H9 (cell line): ENCODE results near the gene MED10. TPM values are rescaled to one million over a fixed set of nuclear protein-coding genes. Genes with fewer than 3 reads are reported as not detected.
A peak's percentile ranks its signal among the peaks of the same experiment; 100 is the strongest.

Experiments
- DNase-seq: peaks from one replicate; pipeline ENCODE4 v3.0.0-alpha.2; 2017
- H2AFZ ChIP-seq: one replicate; pipeline ENCODE4 v1.6.1; 2013; ENCODE audit warnings: mild to moderate bottlenecking, low read length, control low read depth, moderate library complexity
- H2AK5ac ChIP-seq: 2 replicates; pipeline ENCODE4 v1.6.1; 2013; ENCODE audit warnings: low read length, control low read depth, mixed read lengths; ENCODE audit not compliant: insufficient read length
- H2BK120ac ChIP-seq: one replicate; pipeline ENCODE4 v1.6.1; 2013; ENCODE audit warnings: low read depth, mild to moderate bottlenecking, low read length, control low read depth, inconsistent platforms; ENCODE audit not compliant: poor library complexity, severe bottlenecking
- H2BK12ac ChIP-seq: 2 replicates; pipeline ENCODE4 v1.6.1; 2013; ENCODE audit warnings: low read length, control low read depth, mixed read lengths, low read depth; ENCODE audit not compliant: insufficient read length
- H2BK15ac ChIP-seq: 2 replicates; pipeline ENCODE4 v1.6.1; 2013; ENCODE audit warnings: low read depth, low read length, control low read depth
- H2BK20ac ChIP-seq: one replicate; pipeline ENCODE4 v1.6.1; 2013; ENCODE audit warnings: low read depth, mild to moderate bottlenecking, low read length, control low read depth, inconsistent platforms; ENCODE audit not compliant: poor library complexity, severe bottlenecking
- H2BK5ac ChIP-seq: 2 replicates; pipeline ENCODE4 v1.6.1; 2013; ENCODE audit warnings: low read length, control low read depth, mixed read lengths; ENCODE audit not compliant: insufficient read length
- H3K14ac ChIP-seq: 2 replicates; pipeline ENCODE4 v1.6.1; 2013; ENCODE audit warnings: low read length, control low read depth; ENCODE audit not compliant: insufficient read depth
- H3K18ac ChIP-seq: 2 replicates; pipeline ENCODE4 v1.6.1; 2013; ENCODE audit warnings: low read depth, mild to moderate bottlenecking, mixed read lengths, low read length, control low read depth; ENCODE audit not compliant: insufficient read length
- H3K23ac ChIP-seq: 2 replicates; pipeline ENCODE4 v1.6.1; 2013; ENCODE audit warnings: low read length, control low read depth, mixed read lengths, low read depth; ENCODE audit not compliant: insufficient read length
- H3K23me2 ChIP-seq: 2 replicates; pipeline ENCODE4 v1.6.1; 2013; ENCODE audit warnings: low read depth, mild to moderate bottlenecking, mixed read lengths, low read length, control low read depth; ENCODE audit not compliant: insufficient read length, poor library complexity, severe bottlenecking
- H3K27ac ChIP-seq: 2 replicates; pipeline ENCODE4 v1.5.1; 2013; ENCODE audit warnings: low read length, control low read depth, mixed read lengths, low read depth; ENCODE audit not compliant: insufficient read length
- H3K27me3 ChIP-seq: 2 replicates; pipeline ENCODE4 v1.6.1; 2013; ENCODE audit warnings: low read length, control low read depth, inconsistent platforms; ENCODE audit not compliant: insufficient read depth
- H3K4ac ChIP-seq: 2 replicates; pipeline ENCODE4 v1.6.1; 2013; ENCODE audit warnings: low read depth, mild to moderate bottlenecking, control low read depth, inconsistent platforms, low read length, moderate library complexity
- H3K4me1 ChIP-seq: 2 replicates; pipeline ENCODE4 v1.6.1; 2013; ENCODE audit warnings: low read length, control low read depth, inconsistent platforms; ENCODE audit not compliant: insufficient read depth
- H3K4me2 ChIP-seq: 2 replicates; pipeline ENCODE4 v1.6.1; 2013; ENCODE audit warnings: low read length, control low read depth, mixed read lengths; ENCODE audit not compliant: insufficient read length, insufficient read depth
- H3K56ac ChIP-seq: 2 replicates; pipeline ENCODE4 v1.6.1; 2013; ENCODE audit warnings: low read depth, mild to moderate bottlenecking, mixed read lengths, low read length, control low read depth; ENCODE audit not compliant: insufficient read length
- H3K79me1 ChIP-seq: 2 replicates; pipeline ENCODE4 v1.6.1; 2013; ENCODE audit warnings: low read depth, mild to moderate bottlenecking, moderate library complexity, low read length, control low read depth, inconsistent platforms; ENCODE audit not compliant: insufficient read depth, poor library complexity, severe bottlenecking
- H3K79me2 ChIP-seq: 2 replicates; pipeline ENCODE4 v1.6.1; 2013; ENCODE audit warnings: low read length, control low read depth, inconsistent platforms; ENCODE audit not compliant: insufficient read depth
- H3K9ac ChIP-seq: 2 replicates; pipeline ENCODE4 v1.6.1; 2013; ENCODE audit warnings: low read length, control low read depth, mixed read lengths; ENCODE audit not compliant: insufficient read length; ENCODE audit errors: extremely low read depth
- H3K9me3 ChIP-seq: one replicate; pipeline ENCODE4 v1.6.1; 2013; ENCODE audit warnings: low read depth, low read length, inconsistent platforms; ENCODE audit not compliant: control insufficient read depth
- H3T11ph ChIP-seq: one replicate; pipeline ENCODE4 v1.6.1; 2013; ENCODE audit warnings: mild to moderate bottlenecking, low read length, control low read depth, inconsistent platforms
- H4K20me1 ChIP-seq: one replicate; pipeline ENCODE4 v1.6.1; 2013; ENCODE audit not compliant: control insufficient read depth, insufficient read length, insufficient read depth
- H4K5ac ChIP-seq: 2 replicates; pipeline ENCODE4 v1.6.1; 2013; ENCODE audit warnings: low read depth, mild to moderate bottlenecking, mixed read lengths, low read length, control low read depth; ENCODE audit not compliant: insufficient read length
- H4K8ac ChIP-seq: replicated peaks from 2 replicates; pipeline ENCODE4 v1.6.1; 2013; ENCODE audit warnings: low read length, control low read depth, mixed read lengths, low read depth; ENCODE audit not compliant: insufficient read length
- H4K91ac ChIP-seq: 2 replicates; pipeline ENCODE4 v1.6.1; 2013; ENCODE audit warnings: low read depth, mild to moderate bottlenecking, moderate library complexity, mixed read lengths, low read length, control low read depth; ENCODE audit not compliant: insufficient read length
- H3K27ac Mint-ChIP-seq, 3 experiments: 2 replicates in 2 of 3; 3 replicates in 1 of 3; pipeline ENCODE4 v1.8.0; 2020 to 2021; ENCODE audit warnings: mixed read lengths in 3 of 3, mild to moderate bottlenecking in 1 of 3, moderate library complexity in 1 of 3
- H3K27me3 Mint-ChIP-seq: 2 replicates; pipeline ENCODE4 v1.8.0; 2021; ENCODE audit warnings: low read depth, mild to moderate bottlenecking, moderate library complexity, mixed read lengths
- H3K36me3 Mint-ChIP-seq, 3 experiments: 2 replicates in 2 of 3; 3 replicates in 1 of 3; pipeline ENCODE4 v1.8.0; 2020 to 2021; ENCODE audit warnings: low read depth in 3 of 3, mixed read lengths in 3 of 3; ENCODE audit not compliant: insufficient read depth in 1 of 3
- H3K4me1 Mint-ChIP-seq, 2 experiments: 2 replicates each; pipeline ENCODE4 v1.8.0; 2020; ENCODE audit warnings: mixed read lengths in 2 of 2
- H3K4me3 Mint-ChIP-seq, 2 experiments: 2 replicates in 1 of 2; 3 replicates in 1 of 2; pipeline ENCODE4 v1.8.0; 2020 to 2021; ENCODE audit warnings: mild to moderate bottlenecking in 2 of 2, mixed read lengths in 2 of 2, moderate library complexity in 1 of 2
- H3K9me3 Mint-ChIP-seq, 2 experiments: 2 replicates in 1 of 2; 3 replicates in 1 of 2; pipeline ENCODE4 v1.8.0; 2020; ENCODE audit warnings: mild to moderate bottlenecking in 2 of 2, mixed read lengths in 2 of 2, moderate library complexity in 1 of 2
- CTCF ChIP-seq: fragments of 200-600 bp; sonication (generic); conservative IDR thresholded peaks from 3 replicates; pipeline ENCODE4 v1.8.0; 2021; ENCODE audit warnings: antibody characterized with exemption, mild to moderate bottlenecking
- WGBS: extraction: QIAGEN DNeasy Blood & Tissue Kit; methylation state at CpG from one replicate; pipeline ENCODE4 v1.1.7; 2013; ENCODE audit warnings: missing lambda C conversion rate, low lambda C conversion rate, mixed read lengths; ENCODE audit not compliant: insufficient read length; ENCODE audit errors: extremely low coverage; 5-methylcytosine and 5-hydroxymethylcytosine counted together
- total RNA-seq: library from RNA; stranded (reverse); gene quantifications from 2 replicates; pipeline ENCODE4 v1.2.1, GENCODE V29; 2021

The MED10 gene
- total RNA-seq, 1 experiment from 2014 or later: 35.3 TPM

- peaks cover 11% of the 10 kb centered on the region for H3K79me1 ChIP-seq
- H4K91ac ChIP-seq: no peak overlapping the region
- DNase-seq: peak; percentile 20
- H3K9me3 Mint-ChIP-seq: no peaks in the 10 kb centered on the region
- H3K4me3 Mint-ChIP-seq: no peak overlapping the region
- no peak overlapping the region for H2BK120ac ChIP-seq
- H3K4ac ChIP-seq: no peak overlapping the region
- H2BK20ac ChIP-seq: no peak overlapping the region
- no peak overlapping the region for H3K23ac ChIP-seq
- H3T11ph ChIP-seq: no peak overlapping the region
- H3K56ac ChIP-seq: no peak overlapping the region
- H3K18ac ChIP-seq: no peak overlapping the region
- H3K4me1 ChIP-seq: no peaks in the 10 kb centered on the region
- H2BK12ac ChIP-seq: no peak overlapping the region
- peaks cover 43 to 79% (median 55%) of the 10 kb centered on the region in 3 experiments; a peak in 6 of 7 replicates for H3K36me3 Mint-ChIP-seq
- no peaks in the 10 kb centered on the region for H3K9me3 ChIP-seq
- H2AFZ ChIP-seq: no peak overlapping the region
- H3K4me2 ChIP-seq: no peak overlapping the region
- H3K14ac ChIP-seq: no peak overlapping the region
- TF ChIP-seq CTCF: no peak
- no peak overlapping the region for H2AK5ac ChIP-seq
- no CpG with 5 or more reads among the region's 17 CpGs for WGBS
- H3K27ac ChIP-seq: no peak overlapping the region
- peaks cover 9% of the 10 kb centered on the region for H3K23me2 ChIP-seq
- H3K79me2 ChIP-seq: peaks cover 11% of the 10 kb centered on the region; the same call in 1 of the 2 replicates
- H3K9ac ChIP-seq: no peak overlapping the region
- no peak overlapping the region for H4K8ac ChIP-seq
- H3K27me3 ChIP-seq: no peaks in the 10 kb centered on the region
- H3K4me1 Mint-ChIP-seq: peaks cover 6 to 10% of the 10 kb centered on the region in 2 experiments
- H4K5ac ChIP-seq: no peak overlapping the region
- no peak overlapping the region for H2BK15ac ChIP-seq
- H2BK5ac ChIP-seq: no peak overlapping the region
- no peak overlapping the region for H3K27ac Mint-ChIP-seq
- H3K27me3 Mint-ChIP-seq: peaks cover 1% of the 10 kb centered on the region; the same call in 1 of the 2 replicates
- no peaks in the 10 kb centered on the region for H4K20me1 ChIP-seq
These were observed 5.1 kb downstream of the MED10 start for GRCh38 chr5:6373081-6373846.
